ENCODE results near the gene MICU1.
"Not testable (repeated sequence)": the region's sequence is repeated elsewhere in the genome, so short reads cannot be mapped to it uniquely, and the experiment has no call there.

MICU1 gene

DNA sequence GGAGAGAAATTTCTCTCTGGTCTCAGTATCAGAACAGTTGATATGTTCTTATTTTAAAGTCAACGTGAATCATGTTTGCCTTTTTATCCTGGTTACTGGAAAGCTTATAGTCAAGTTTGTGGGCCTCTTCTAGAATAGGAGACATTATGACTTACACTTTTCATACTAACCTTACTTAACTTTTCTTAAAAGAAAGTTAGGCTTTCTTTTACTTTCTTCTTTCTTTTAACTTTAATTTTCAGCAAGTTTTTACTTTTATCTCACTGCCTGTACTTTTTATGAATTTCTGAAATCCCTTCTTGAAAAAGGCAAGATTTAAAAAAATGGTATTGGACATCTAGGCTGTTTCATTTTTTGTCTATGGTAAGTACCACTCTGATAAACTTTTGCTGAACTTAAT lies 195.9 kb downstream of the MICU1 start:
- DNase-seq = no peak

DNA sequence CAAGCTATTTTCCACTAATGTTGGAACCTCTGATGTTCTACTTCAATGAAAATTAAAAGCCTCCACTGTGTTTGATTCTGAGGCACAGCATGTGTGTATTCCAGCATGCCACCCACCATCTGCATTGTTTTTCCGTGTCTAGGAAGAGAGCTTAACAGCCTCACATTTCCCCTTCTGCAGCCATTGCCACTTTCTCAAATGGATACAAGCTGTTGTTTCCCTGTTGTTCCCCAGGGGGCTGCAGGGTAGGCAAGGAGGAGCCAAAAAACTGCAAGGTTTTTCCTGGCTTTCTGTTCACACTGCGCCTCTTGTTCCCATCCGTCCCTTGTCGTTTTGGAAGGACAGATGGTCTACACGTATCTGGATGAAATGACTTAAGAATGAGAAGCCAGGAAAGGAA lies 198.9 kb downstream of the MICU1 start:
- DNase-seq = no peak

DNA sequence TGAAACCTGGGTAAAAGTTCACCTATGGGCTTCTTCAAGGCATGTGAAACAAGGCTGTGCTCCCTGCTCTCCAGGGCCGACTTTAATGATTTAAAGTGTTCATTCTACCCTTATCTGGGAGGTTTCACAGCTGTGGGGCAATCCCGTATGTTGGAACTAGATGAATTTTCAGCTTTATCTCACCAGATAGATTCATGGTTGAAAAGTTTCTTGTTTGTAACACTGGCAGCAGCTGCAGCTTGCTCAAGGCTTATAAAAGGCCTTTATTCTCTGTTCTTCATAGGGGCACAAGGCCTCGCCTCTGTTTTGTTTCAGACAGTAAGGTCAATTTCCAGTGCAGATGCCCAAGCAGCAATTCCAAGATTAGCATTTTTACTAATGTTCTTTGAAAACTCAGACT lies 200.7 kb downstream of the MICU1 start:
- DNase-seq = no peak

DNA sequence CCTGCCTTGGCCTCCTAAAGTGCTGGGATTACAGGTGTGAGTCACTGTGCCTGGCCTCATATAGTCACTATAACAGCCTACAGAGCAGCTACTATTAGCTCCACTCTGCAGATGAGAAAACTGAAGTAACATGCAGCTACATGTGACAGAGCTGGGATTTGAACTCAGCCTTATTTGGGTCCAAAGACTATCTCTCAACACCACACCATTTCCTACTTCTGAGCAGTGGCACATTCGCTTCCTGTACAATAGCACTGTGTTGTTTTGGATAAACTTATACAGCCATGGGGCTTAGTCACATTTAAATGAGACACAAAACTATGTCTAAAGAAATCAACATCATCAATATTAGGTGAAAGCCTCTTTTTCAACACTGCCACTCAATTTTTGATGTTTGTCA lies 201.3 kb downstream of the MICU1 start:
- DNase-seq = no peak

DNA sequence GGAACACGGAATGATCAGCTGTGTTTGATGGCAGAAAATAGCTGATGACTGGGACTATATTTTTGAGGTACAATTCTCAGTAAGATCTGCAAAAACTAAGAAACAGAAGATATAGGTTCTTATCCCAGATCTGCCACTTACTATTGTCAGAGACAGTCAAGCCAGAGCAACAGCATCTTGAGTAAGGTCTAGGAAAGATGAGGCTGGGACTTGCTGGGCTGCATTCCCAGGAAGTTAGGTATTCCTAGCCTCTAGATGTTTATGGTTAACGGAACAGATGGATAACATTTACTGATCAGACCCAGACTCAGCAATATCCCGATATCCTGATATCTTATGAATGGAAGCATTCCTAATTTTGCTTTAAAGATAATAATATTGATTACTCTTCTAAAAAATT lies 202.5 kb downstream of the MICU1 start:
- no peak for DNase-seq

DNA sequence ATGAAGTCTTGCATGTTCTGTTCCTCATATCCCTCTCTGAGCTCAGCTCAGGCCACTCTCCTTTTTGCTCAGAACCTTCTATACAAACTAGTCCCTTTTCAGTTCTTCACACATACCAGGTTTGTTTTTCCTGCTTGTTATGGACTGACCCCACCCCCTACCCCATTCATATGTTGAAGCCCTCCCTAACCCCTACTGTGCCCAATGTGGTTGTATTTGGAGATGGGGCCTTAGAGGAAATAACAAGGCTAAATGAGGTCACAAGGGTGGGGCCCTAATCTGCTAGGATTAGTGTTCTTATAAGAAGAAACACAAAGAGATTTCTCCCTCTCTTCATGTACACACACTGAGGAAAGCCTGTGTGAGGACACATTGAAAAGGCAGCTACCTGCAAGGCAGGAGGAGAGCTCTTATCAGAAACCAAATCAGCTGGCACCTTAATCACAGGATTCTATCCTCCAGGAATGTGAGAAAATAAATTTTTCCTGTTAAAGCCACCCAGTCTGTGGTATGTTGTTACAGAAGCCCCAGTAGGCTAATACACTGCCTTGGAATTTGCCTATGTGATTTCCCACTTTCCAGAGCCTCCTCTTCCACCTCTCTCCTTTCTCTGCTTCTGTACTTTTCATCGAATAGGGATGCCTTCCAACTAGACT lies 203.9 kb downstream of the MICU1 start:
- DNase-seq = no peak

DNA sequence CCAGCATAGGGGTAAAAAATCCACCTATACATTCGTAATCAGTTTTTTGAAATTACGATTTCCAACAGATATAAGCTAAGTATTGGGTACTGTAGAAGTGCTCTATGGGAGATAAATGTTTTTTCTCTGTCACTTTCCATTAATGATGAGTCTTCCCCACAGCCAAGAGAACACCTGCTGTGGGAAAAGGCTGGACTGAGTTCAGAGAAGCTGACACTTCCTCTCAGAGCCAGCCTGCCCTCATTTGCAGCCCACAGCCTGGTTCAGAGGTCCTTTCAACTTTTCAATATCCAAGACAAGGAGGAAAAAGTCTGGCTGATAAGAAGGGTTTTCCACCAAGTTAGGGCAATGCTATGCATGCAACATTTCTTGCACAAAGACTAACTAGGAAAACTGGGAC lies 206.6 kb downstream of the MICU1 start:
- DNase-seq = no peak

DNA sequence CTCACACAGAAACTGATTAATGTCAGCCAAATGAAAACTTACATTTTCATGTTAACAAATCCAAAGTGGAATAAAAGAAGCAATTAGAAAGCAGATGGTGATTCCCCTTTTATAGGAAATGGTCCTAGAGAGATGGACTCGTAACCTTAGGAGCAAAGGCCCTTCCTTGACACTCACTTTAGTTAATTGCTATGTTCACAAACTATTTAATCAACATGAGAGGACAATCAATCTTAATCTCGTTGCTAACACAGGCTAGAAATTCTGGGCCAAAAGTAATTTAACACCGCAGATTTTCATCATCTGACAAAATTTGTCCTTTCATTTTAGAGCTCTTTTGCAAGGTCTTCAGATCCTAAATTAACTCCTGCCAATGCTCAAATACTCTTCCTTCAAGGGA lies 207.2 kb downstream of the MICU1 start:
- DNase-seq = no peak

DNA sequence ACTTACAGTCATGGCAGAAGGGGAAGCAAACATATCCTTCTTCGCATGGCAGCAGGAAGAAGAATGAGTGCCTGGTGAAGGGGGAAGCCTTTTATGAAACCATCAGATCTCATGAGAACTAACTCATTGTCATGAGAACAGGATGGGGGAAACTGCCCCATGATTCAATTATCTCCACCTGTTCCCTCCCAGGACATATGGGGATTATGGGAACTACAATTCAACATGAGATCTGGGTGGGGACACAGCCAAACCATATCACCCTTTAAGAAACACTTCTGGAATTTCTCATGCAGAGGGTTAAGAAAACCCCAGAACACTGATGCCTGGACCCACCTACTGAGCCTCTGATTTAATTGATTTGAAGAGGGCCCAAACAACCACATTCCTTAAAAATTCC lies 207.9 kb downstream of the MICU1 start:
- DNase-seq = no peak

DNA sequence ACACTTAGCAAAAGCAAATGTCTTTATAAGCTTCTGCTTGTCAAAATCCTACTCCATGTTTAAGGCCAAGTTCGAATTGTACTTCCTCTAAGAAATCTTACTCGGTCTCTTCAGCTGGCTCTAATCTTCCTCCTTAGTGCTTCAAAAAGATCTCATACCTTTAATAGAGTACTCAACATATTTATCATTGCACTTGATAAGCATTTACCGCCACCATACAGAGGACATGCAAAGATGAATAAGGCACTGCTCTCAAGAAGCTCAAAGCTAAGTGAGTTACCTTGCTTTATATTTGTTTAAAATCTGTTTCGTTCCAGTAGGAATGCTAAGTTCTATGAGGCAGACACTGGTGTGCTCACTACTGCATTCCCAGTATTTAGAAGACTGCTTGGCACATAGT lies 209.2 kb downstream of the MICU1 start:
- DNase-seq = no peak

DNA sequence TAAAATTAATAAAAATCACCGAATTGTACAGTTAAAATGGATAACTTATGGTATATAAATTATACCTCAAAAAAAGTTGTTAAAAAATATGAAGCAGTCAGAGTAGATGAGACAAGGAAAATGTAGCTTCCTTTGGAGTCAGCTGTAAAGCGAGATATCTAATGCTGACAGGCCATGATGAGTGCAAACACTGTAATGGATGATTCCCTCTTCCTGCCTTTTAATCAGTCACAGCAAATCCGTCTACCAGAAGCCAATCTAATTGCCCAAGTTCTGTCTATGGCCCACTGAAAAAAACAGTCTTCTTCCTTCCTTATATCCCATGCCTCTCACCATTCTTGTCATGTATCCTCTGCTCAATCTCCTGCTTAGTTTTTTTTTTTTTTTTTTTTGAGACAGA lies 211.2 kb downstream of the MICU1 start:
- DNase-seq = no peak

DNA sequence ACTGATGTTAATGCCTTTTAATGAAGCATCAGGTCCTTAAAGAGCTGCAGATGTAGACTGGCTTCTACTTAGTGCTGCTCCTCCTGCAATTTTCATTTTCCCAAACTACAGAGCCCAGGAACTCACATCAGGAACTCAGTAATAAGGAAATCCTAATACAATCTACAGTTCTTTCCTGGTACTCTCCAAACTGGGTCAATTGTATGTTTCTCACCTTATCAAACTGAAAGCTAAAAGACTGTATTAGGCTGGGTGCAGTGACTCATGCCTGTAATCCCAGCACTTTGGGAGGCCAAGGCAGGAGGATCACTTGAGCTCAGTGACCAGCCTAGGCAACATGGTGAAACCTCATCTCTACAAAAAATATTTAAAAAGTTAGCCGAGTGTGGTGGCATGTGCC lies 216.7 kb downstream of the MICU1 start:
- no peak for DNase-seq

DNA sequence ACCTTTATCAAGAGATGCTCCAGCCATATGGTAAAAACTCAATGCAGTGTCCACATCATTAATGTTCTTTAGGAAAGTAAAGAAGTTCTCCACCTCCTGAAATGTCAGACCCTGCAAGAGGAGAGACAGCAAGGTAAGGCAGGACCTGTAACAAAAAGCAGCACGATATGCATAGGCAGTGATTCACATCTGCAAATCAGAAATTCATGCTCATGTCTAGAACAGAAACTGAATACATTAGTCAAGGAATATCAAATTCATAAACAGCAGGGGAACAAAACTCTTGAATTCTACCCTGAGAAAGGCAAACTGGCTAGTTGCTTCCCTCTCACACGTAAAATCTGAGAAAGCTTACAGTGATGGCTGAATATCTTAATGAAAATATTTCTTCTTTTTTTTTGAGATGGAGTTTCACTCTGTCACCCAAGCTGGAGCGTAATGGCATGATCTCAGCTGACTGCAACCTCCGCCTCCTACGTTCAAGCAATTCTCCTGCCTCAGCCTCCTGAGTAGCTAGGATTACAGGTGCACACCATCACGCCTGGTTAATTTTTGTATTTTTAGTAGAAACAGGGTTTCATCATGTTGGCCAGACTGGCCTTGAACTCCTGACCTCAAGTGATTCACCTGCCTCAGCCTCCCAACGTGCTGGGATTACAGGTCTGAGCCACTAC lies 217.8 kb downstream of the MICU1 start:
- no peak for DNase-seq

DNA sequence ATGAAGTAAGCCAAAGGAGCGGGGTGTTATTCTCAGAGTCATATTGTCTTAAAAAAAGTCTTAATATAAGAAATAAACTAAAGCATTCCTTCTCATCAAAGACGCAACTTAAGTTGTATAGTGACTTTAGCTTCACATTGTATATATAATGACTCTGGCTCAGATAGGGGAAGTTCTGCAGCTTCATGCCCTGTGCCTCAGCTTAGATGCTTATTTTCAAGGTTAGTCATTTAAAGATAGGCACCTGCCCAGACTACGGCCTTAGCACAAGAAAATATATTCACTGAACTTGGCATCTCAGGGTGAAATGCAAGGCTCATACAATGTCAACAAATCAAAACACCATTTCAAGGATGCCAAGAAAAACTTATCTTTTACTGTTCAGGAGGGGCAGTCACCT lies 218.4 kb downstream of the MICU1 start:
- no peak for DNase-seq

DNA sequence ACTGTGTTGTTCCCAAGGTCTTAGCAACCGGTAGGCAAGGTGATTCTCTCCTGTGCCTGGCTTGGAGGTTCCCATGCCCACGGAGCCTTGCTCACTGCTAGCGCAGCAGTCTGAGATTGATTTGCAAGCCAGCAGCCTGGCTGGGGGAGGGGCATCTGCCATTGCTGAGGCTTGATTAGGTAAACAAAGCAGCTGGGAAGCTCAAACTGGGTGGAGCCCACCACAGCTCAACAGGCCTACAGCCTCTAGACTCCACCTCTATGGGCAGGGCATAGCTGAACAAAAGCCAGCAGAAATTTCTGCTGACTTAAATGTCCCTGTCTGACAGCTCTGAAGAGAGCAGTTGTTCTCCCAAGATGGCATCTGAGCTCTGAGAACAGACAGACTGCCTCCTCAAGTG lies 230.3 kb downstream of the MICU1 start:
- DNase-seq = not testable (repeated sequence)

DNA sequence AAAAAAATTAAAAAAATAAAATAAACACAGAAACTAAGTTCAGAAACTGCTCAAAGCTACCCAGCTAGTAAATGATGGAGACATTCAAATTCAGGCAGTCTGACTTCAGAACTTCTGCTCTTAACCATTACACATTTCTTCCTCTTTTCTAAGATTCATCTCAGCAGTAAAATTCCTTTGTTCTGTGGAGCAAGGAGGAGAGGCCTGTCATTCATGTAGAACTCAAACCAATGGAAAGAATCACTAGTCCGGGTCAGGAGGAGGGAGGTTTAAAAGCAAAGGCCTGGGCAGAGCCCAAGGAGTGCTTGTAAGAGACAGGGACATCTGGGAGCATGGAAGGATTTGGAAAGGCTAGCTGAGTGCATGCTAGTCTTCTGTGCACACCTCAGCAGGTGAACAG lies 233.3 kb downstream of the MICU1 start:
- no peak for DNase-seq

DNA sequence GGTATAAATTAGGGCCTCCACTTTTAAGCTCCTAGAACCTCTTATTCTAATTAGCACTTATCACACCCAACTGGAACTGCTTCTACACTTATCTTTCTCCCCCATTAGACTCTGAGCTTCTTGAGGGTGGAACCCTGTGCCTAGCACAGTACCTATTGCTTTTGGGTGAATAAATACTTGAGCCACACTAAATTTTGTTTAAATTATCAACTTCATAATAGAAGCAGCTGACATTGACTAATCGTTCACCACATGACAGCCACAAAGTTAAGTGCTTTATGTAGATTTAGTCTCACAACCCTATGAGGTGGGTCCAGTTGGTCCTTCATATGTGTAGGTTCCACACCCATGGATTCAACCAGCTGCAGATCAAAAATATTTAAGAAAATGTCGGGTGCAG lies 235.1 kb downstream of the MICU1 start:
- DNase-seq = no peak

DNA sequence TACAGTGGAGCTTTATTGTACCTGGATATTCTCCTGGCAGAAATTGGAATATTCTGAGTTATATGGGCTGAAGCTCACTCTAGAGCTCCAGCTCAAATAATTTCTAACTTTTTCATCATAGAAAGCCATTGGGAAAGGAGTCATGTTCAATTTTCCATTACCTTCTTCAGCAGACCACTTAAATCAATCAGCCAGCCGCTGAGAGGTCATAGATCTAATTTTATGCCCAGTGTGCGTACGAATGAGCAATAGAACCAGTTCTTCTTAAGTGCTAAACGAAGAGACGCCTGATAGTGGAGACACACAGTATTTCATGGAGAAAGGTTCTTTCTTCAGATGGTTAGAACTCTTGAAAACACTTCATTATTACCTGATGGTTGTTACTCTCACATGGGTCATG lies 236.2 kb downstream of the MICU1 start:
- DNase-seq = no peak

DNA sequence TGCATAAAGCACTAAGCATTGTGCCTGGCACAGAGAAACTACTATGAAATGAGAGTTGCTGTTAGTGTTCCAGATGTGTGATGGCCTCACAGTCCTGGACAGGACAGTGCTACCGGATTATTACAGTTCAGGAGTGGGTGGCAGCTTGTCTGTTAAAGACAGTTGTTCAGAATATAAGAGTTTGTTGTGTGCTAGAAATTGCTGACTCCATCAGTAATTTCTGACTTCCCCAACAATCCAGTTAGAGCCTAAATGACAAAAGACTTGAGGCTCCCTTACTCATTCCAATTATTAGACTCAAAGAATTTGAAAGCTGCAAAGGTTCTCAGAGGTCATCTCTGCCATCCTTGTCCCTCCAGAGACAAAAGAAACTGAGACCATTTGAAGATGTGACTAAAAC lies 236.9 kb downstream of the MICU1 start:
- DNase-seq = no peak

DNA sequence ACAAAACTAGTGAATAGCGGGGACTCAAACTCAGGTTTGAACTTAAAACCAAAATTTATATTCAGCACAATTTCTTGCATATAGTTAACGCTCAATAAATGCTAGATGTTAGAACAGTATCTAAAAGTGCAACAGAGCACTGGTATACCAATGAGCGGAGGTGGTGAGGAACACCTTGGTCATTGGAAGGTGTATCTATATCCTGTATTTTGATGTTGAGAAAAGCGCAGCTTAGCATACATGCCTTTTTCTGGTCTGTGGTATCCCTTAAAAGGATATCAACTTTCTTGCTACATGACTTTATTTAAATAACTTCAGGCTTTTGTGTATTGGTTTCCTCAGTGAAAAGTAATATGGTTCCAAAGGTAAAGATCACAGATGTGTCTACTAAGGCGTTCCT lies 237.8 kb downstream of the MICU1 start:
- no peak for DNase-seq

DNA sequence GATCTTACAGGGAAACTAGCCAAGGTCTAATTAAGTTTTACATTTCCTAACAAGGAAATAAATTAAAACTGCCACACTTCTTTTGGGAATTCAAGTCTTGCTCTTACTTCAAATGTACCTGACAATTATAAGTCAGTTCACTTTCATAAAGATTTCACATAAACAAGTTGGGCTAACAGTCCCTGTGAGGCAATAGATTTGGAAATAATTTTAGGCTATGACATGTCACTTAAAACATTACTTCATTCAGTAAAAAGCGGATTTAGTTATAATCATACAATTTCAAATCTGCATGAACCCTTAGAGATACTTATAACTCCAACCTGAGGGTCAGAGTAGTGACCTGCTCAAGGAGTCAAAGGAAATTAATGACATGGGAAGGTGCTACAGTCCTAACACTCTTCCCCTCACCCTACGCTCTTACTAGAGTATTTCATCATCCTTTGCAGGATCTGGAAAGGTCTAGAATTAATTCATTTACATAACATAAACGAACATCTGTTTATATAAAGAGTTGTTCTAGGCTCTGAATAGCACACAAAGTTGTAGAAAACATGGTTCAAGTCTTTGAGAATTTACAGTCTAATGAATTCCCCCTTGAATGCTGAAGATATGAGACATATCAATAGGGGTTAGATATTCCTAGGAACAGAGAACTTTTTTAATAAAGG lies 238.8 kb downstream of the MICU1 start:
- DNase-seq = no peak

DNA sequence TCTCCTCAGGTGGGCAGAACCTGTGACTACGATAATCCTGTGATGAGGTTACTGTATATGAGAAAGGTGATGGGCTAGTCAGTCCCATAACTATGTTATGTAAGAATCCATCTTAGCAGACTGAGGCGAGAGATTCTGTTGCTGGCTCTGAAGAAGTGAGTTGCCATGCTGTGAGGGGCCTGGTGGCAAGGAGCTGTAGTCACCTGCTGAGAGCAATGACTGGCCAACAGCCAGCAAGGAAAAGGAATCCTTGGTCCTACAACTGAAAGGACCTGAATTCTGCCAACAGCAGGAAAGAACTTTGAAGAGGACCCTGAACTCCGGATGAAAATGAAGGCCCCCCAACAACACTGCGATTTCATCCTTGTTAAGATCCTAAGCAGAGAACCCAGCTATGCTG lies 240.2 kb downstream of the MICU1 start:
- DNase-seq = no peak

DNA sequence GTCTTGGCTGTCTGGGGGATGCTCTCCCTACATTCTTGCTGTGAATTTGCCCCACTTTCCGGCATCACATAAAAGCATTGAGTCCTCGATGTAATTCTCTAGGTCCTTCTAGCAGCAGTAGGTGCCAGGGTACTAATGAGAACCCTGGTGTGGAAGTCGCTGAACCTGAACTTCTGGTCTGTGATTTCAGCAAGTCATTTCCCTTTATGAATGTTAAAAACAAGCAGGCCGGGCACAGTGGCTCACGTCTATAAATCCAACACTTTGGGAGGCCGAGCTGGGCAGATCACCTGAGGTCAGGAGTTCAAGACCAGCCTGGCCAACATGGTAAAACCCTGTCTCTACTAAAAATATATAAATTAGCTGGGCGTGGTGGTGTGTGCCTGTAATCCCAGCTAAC lies 240.9 kb downstream of the MICU1 start:
- DNase-seq = not testable (repeated sequence)

DNA sequence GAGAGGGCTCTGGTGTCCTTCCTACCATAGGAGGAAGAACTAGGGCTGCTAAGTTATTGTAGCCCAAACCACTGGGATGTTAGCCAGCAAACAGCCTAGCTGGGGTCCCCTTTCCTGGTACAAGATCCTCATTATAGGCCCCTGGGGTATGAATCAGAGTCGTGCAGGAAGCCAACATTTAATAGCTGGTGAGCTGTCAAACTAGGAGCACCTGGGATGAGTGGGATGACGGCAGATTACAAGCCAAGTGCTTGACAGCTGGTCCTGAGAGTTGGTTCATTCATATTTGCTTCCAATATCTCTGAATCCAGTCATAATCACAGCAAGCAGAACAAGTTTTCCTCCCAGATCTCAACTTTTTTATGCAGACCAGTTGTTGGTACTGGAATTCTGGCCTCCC lies 246.1 kb downstream of the MICU1 start:
- no peak for DNase-seq

DNA sequence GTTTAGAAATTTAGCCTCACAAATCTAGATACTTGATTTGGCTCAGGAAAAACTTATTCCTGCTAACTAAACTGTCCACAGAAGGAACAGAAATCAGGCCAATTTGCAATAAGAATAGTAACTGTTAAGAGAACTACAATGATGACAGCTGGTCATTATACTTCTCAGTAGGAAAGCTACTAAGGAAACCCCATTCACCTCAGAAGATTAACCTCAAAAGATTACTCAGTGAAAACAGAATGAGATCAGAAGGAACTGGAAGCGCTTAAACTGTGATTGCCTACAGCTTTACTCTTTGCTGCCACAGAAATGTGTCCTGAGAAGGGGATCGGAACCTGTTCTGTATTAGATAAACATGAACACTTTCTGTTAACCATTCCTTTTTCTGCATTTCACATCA lies 246.8 kb downstream of the MICU1 start:
- no peak for DNase-seq

Data from DMS153 (cell line).